ENCODE data around the gene PCDH9. TPM values are rescaled to one million over a fixed set of nuclear protein-coding genes. Genes with fewer than 3 reads are reported as not detected.

Gene PCDH9
- polyA plus RNA-seq, 1 donor, result 1.8 TPM

GRCh38 chr13:67238277-67238859 lies 8.2 kb upstream of the PCDH9 start:
- H3K27me3 ChIP-seq (ENCODE audit: control insufficient read depth, insufficient read depth, low read length), result no peaks in the 10 kb centered on the region
- no peaks in the 10 kb centered on the region for H3K9me3 ChIP-seq (ENCODE audit: control insufficient read depth, low read depth, low read length)
- H3K4me1 ChIP-seq (ENCODE audit: control insufficient read depth, insufficient read depth, low read length), result no peaks in the 10 kb centered on the region
- H3K36me3 ChIP-seq (ENCODE audit: control insufficient read depth, insufficient read depth, low read length), result no peaks in the 10 kb centered on the region
- H3K4me3 ChIP-seq (ENCODE audit: low read length), result no peak overlapping the region
- DNase-seq, result no peak
- H3K27ac ChIP-seq (ENCODE audit: low read length), result no peak overlapping the region

GRCh38 chr13:67235265-67235664 lies 5.1 kb upstream of the PCDH9 start:
- peaks cover 4% of the 10 kb centered on the region for H3K27me3 ChIP-seq (ENCODE audit: control insufficient read depth, insufficient read depth, low read length)
- H3K4me3 ChIP-seq (ENCODE audit: low read length), result no peak overlapping the region
- no peak overlapping the region for H3K27ac ChIP-seq (ENCODE audit: low read length)
- no peaks in the 10 kb centered on the region for H3K4me1 ChIP-seq (ENCODE audit: control insufficient read depth, insufficient read depth, low read length)
- H3K36me3 ChIP-seq (ENCODE audit: control insufficient read depth, insufficient read depth, low read length), result no peaks in the 10 kb centered on the region
- DNase-seq, result no peak
- no peaks in the 10 kb centered on the region for H3K9me3 ChIP-seq (ENCODE audit: control insufficient read depth, low read depth, low read length)
- 80% methylated on average over 1 of the region's 2 CpGs for WGBS (ENCODE audit: insufficient coverage, low lambda C conversion rate)

- WGBS (ENCODE audit: insufficient coverage, low lambda C conversion rate), result 95% methylated on average over 4 of the region's 5 CpGs
- Histone ChIP-seq H3K27ac (ENCODE audit: low read length) (no peak overlapping the region), H3K27me3 (ENCODE audit: control insufficient read depth, insufficient read depth, low read length) (peaks cover 28% of the 10 kb centered on the region), H3K9me3 (ENCODE audit: control insufficient read depth, low read depth, low read length) (no peaks in the 10 kb centered on the region), H3K4me1 (ENCODE audit: control insufficient read depth, insufficient read depth, low read length) (no peaks in the 10 kb centered on the region), H3K36me3 (ENCODE audit: control insufficient read depth, insufficient read depth, low read length) (no peaks in the 10 kb centered on the region), H3K4me3 (ENCODE audit: low read length) (no peak overlapping the region)
- no peak for DNase-seq
Observed at GRCh38 chr13:67232384-67232783, 2.2 kb upstream of the PCDH9 start.

GRCh38 chr13:67231289-67232000 lies 1.3 kb upstream of the PCDH9 start:
- Histone ChIP-seq H3K27me3 (ENCODE audit: control insufficient read depth, insufficient read depth, low read length) (peaks cover 30% of the 10 kb centered on the region), H3K4me1 (ENCODE audit: control insufficient read depth, insufficient read depth, low read length) (no peaks in the 10 kb centered on the region), H3K27ac (ENCODE audit: low read length) (peak overlapping the region; percentile 86), H3K36me3 (ENCODE audit: control insufficient read depth, insufficient read depth, low read length) (no peaks in the 10 kb centered on the region), H3K9me3 (ENCODE audit: control insufficient read depth, low read depth, low read length) (no peaks in the 10 kb centered on the region), H3K4me3 (ENCODE audit: low read length) (peak overlapping the region; percentile 93)
- 0% methylated on average over 4 of the region's 11 CpGs for WGBS (ENCODE audit: insufficient coverage, low lambda C conversion rate)
- no peak for DNase-seq

GRCh38 chr13:67230404-67231288 lies 510 bp upstream of the PCDH9 start:
- H3K27me3 ChIP-seq (ENCODE audit: control insufficient read depth, insufficient read depth, low read length), result peaks cover 30% of the 10 kb centered on the region
- peak overlapping the region; percentile 93 for H3K4me3 ChIP-seq (ENCODE audit: low read length)
- DNase-seq, result peak; percentile 94 to 96
- no peaks in the 10 kb centered on the region for H3K36me3 ChIP-seq (ENCODE audit: control insufficient read depth, insufficient read depth, low read length)
- no peaks in the 10 kb centered on the region for H3K4me1 ChIP-seq (ENCODE audit: control insufficient read depth, insufficient read depth, low read length)
- WGBS (ENCODE audit: insufficient coverage, low lambda C conversion rate), result 0% methylated on average over 2 of the region's 86 CpGs
- no peaks in the 10 kb centered on the region for H3K9me3 ChIP-seq (ENCODE audit: control insufficient read depth, low read depth, low read length)
- peak overlapping the region; percentile 86 for H3K27ac ChIP-seq (ENCODE audit: low read length)

- no peak for DNase-seq
Observed at GRCh38 chr13:67228916-67229315, 1.2 kb downstream of the PCDH9 start.

GRCh38 chr13:67228031-67228430 lies 2.1 kb downstream of the PCDH9 start:
- no peak overlapping the region for H3K4me3 ChIP-seq (ENCODE audit: low read length)
- H3K27ac ChIP-seq (ENCODE audit: low read length), result no peak overlapping the region
- no peaks in the 10 kb centered on the region for H3K4me1 ChIP-seq (ENCODE audit: control insufficient read depth, insufficient read depth, low read length)
- peaks cover 33% of the 10 kb centered on the region for H3K27me3 ChIP-seq (ENCODE audit: control insufficient read depth, insufficient read depth, low read length)
- no peaks in the 10 kb centered on the region for H3K36me3 ChIP-seq (ENCODE audit: control insufficient read depth, insufficient read depth, low read length)
- DNase-seq, result no peak
- WGBS (ENCODE audit: insufficient coverage, low lambda C conversion rate), result no CpG with 5 or more reads among the region's 3 CpGs
- no peaks in the 10 kb centered on the region for H3K9me3 ChIP-seq (ENCODE audit: control insufficient read depth, low read depth, low read length)

More at GRCh38 chr13:67228916-67229315, 1.2 kb downstream of the PCDH9 start:
- no peaks in the 10 kb centered on the region for H3K36me3 ChIP-seq (ENCODE audit: control insufficient read depth, insufficient read depth, low read length)
- WGBS (ENCODE audit: insufficient coverage, low lambda C conversion rate), result 0% methylated on average over 1 of the region's 6 CpGs
- H3K4me3 ChIP-seq (ENCODE audit: low read length), result peak overlapping the region; percentile 93
- H3K4me1 ChIP-seq (ENCODE audit: control insufficient read depth, insufficient read depth, low read length), result no peaks in the 10 kb centered on the region
- no peaks in the 10 kb centered on the region for H3K9me3 ChIP-seq (ENCODE audit: control insufficient read depth, low read depth, low read length)
- H3K27ac ChIP-seq (ENCODE audit: low read length), result no peak overlapping the region
- H3K27me3 ChIP-seq (ENCODE audit: control insufficient read depth, insufficient read depth, low read length), result peaks cover 33% of the 10 kb centered on the region

DNA sequence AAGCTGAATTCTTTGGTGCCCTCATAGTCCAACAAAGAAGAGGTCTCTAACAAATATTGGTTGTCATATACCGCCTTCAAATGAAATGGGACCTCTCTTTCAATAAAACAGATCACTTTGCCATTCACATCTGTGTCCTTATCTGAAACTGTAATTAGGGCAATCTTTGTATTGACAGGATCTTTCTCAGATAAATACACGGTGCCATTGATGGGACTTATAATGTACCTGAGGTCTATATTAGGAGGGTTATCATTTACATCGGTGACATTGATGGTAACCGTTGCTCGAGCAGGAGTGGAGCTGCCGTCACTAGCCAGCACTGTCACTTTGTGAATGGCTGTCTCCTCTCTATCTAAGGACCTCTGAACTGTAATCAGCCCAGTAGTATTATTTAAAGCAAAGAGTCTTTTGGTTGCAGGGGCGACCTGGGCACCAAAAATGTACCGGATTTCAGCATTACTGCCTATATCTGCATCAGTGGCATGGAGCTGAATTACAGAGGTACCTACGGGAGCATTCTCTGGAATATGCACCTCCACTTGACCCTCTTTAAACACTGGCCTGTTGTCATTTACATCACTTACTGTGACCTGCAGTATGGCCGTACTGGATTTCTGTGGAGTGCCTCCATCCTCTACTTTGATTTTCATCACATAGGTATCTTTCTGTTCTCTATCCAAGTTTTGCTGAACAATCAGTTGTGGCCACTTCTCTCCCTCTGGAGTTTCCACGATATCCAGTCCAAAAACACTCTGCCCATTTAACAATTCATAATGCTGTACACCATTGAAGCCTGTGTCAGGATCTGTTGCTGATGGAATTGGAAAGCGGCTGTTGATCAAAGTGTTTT lies 2.8 kb downstream of the PCDH9 start:
- 92% methylated on average over 2 of the region's 12 CpGs for WGBS (ENCODE audit: insufficient coverage, low lambda C conversion rate)
- H3K4me3 ChIP-seq (ENCODE audit: low read length), result no peak overlapping the region

DNA sequence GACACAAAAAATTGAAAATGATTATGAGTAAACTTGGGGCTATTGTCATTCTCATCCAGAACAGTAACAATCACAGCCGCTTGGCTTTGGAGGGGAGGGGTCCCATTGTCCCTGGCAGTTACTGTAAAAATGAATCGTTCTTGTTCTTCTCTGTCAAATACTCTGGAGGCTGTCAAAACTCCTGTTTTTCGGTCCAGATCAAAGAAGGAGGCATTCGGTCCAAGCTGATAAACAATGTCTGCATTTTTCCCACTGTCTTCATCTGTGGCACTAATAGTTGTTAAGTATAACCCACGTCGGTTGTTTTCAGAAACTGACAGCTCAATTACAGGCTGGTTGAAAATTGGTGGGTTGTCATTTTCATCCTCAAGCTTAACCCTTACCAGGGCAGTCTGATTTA lies 3.4 kb downstream of the PCDH9 start:
- no peak for DNase-seq
- Histone ChIP-seq H3K4me1 (ENCODE audit: control insufficient read depth, insufficient read depth, low read length) (no peaks in the 10 kb centered on the region), H3K36me3 (ENCODE audit: control insufficient read depth, insufficient read depth, low read length) (no peaks in the 10 kb centered on the region), H3K27me3 (ENCODE audit: control insufficient read depth, insufficient read depth, low read length) (peaks cover 33% of the 10 kb centered on the region), H3K27ac (ENCODE audit: low read length) (no peak overlapping the region), H3K4me3 (ENCODE audit: low read length) (no peak overlapping the region), H3K9me3 (ENCODE audit: control insufficient read depth, low read depth, low read length) (no peaks in the 10 kb centered on the region)
- WGBS (ENCODE audit: insufficient coverage, low lambda C conversion rate), result no CpG with 5 or more reads among the region's 6 CpGs

More for the DNA sequence above, 2.8 kb downstream of the PCDH9 start:
- H3K9me3 ChIP-seq (ENCODE audit: control insufficient read depth, low read depth, low read length), result no peaks in the 10 kb centered on the region
- peaks cover 33% of the 10 kb centered on the region for H3K27me3 ChIP-seq (ENCODE audit: control insufficient read depth, insufficient read depth, low read length)
- DNase-seq, result no peak
- H3K36me3 ChIP-seq (ENCODE audit: control insufficient read depth, insufficient read depth, low read length), result no peaks in the 10 kb centered on the region
- no peaks in the 10 kb centered on the region for H3K4me1 ChIP-seq (ENCODE audit: control insufficient read depth, insufficient read depth, low read length)
- no peak overlapping the region for H3K27ac ChIP-seq (ENCODE audit: low read length)
